Measurements from ENCODE around the gene SIRPB2. TPM values are rescaled to one million over a fixed set of nuclear protein-coding genes. Genes with fewer than 3 reads are reported as not detected.

SIRPB2 gene
- total RNA-seq, 4 donors from 2014 or later = 8.5 to 53.7 (median 27.5) TPM

GRCh38 chr20:1474817-1475603, 16.2 kb downstream of the SIRPB2 start:
- no peak for TF ChIP-seq CTCF (IDR thresholded peaks at IDR 0.05; ENCODE audit: low read depth)

DNA sequence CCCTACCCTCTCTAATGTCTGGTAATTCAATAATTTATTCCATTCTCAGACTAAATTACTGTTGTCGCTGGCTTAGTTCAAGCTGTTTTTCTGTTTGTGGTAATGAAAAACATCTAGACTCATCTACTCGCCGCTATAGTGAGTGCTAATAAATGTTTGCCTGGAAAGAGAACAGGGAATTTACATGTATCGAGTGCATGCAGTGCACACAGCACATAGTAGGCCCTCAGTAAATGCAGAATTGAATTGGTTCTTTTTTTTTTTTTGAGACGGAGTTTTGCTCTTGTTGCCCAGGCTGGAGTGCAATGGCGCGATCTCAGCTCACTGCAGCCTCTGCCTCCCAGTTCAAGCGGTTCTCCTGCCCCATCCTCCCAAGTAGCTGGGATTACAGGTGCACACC, 16.9 kb downstream of the SIRPB2 start:
- TF ChIP-seq CTCF (IDR thresholded peaks at IDR 0.05; ENCODE audit: low read depth) = no peak

DNA sequence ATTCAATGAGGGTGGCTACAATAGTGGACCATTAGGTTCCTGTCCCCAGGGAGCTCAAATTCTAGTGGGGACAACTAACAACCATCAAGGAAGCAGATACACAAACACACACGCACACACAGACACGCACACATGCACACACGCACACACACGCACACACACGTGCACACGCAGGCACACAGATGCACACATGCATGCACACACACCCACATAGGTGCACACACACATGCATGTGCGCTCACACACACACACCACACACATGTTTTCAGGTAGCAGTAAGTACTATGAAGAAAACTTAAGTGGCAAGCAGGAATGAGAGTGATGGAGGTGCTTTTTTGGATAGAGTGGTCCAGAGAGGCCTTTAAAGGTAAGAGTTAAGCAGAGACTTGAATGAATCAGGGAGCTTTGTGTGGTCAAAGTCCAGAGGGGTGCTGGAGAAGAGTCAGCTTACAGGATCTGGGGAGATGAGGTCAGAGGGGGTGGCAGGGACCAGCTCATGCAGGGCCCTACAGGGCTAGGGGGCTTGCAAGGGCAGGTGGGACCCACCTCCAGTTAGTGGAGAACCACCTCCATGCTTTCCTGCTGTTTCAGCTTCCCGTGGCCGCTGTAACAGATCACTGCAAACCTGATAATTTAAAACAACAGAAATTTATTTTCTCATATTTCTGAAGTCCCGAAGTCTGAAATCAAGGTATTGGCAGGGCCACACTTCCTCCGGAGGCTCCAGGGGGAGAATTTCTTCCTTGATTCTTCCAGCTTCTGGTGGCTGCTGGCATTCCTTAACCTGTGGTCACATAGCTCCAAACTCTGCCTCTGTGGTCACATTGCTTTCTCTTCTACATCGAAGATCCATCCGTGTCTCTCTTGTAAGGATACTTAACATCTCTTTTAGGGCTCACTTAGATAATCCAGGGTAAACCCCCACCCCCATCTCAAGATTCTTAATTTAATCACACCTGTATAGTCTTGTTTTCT, 17.7 kb downstream of the SIRPB2 start:
- TF ChIP-seq CTCF (IDR thresholded peaks at IDR 0.05; ENCODE audit: low read depth) = no peak

DNA sequence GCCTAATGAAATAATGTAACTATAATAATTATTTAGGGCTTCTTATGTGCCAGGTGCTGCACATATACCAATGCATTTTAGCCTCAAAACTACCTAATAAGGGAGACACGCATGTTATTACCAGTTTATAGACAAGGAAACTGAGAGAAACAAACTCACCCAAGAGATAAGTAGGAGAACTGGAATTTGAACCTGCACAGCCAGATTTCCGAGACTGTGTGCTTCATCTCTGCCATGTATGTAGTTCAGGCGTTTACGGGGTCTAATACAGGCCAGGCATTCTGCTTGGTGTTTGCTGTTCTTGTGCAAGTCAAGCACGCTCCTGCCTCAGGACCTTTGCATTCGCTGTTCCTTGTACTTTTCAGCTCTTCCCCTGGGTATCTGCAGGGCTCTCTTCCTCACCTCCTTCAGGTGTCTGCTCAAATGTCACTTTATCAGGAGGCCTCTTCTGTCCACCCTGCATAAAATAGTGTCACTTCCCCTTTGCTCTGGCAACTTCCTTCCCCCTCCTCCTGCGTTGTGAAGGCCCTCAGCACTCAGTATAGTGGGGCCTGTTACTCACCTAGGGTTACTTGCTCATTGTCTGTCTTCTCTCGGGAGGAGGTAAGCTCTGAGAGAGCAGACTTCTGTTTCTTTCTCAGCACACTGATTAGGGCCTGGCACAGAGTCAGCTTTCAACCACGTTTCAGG, 18.5 kb downstream of the SIRPB2 start:
- TF ChIP-seq CTCF (IDR thresholded peaks at IDR 0.05; ENCODE audit: low read depth) = no peak

- no peak for TF ChIP-seq CTCF (IDR thresholded peaks at IDR 0.05; ENCODE audit: low read depth)
Measured at GRCh38 chr20:1471242-1471641, 20.0 kb downstream of the SIRPB2 start.

GRCh38 chr20:1469925-1470571, 21.2 kb downstream of the SIRPB2 start:
- no peak for TF ChIP-seq CTCF (IDR thresholded peaks at IDR 0.05; ENCODE audit: low read depth)
